Mucosa of descending colon (tissue), 3 donors: ENCODE results near the gene MAML3. TPM values are rescaled to one million over a fixed set of nuclear protein-coding genes. Genes with fewer than 3 reads are reported as not detected.
A peak's percentile ranks its signal among the peaks of the same experiment; 100 is the strongest.

Source experiments
- ATAC-seq: fragments of 200-7000 bp; cut with Tn5 transposase; one replicate; pipeline ENCODE4 v1.9.1; 2020; ENCODE audit warnings: mild to moderate bottlenecking, moderate library complexity
- DNase-seq, 3 donors: peaks; one replicate each; pipeline ENCODE4 v3.0.0-alpha.2; 2020
- H3K36me3 ChIP-seq: fragments of 200-600 bp; one replicate; pipeline ENCODE4 v1.8.0; 2021; ENCODE audit warnings: low read depth, mild to moderate bottlenecking
- H3K4me1 ChIP-seq: fragments of 200-600 bp; one replicate; pipeline ENCODE4 v1.8.0; 2021; ENCODE audit warnings: low read depth, mild to moderate bottlenecking
- H3K4me3 ChIP-seq: fragments of 200-600 bp; one replicate; pipeline ENCODE4 v1.8.0; 2021; ENCODE audit warnings: mild to moderate bottlenecking
- H3K9me3 ChIP-seq: fragments of 200-600 bp; one replicate; pipeline ENCODE4 v1.8.0; 2021; ENCODE audit warnings: mild to moderate bottlenecking
- intact Hi-C, 2 donors: fragments of 100-400 bp; cut with DNase I in 1 of 2; cut with micrococcal nuclease in 1 of 2; formaldehyde crosslinking; loops; one replicate each; pipeline versions ENCODE4 v1.11.0 to v1.11.1; 2022; cut with DNase I, micrococcal nuclease
- total RNA-seq, 3 donors: library from RNA; stranded (reverse); fragmentation: NEBNext Ultra II Directional in 2 of 3; extraction: Animal tissue kit (Norgen Biotek cat#: 25700) in 2 of 3; gene quantifications; one replicate each; pipeline versions ENCODE4 v1.2.1 to v1.2.4, GENCODE V29; 2021 to 2023
- TF ChIP-seq, protein P1 (sequence below): fragments of 200-600 bp; IDR thresholded peaks from one replicate; pipeline ENCODE4 v1.8.0; 2022; ENCODE audit warnings: antibody characterized with exemption, mild to moderate bottlenecking
- donor health status: DM: no; HTN: no; CAD: no; lungs with moderate emphysema.
- donor health status: DM: no; HTN: no; CAD: no.
- donor health status: DM: no; HTN: yes; CAD: no.

Gene MAML3
- total RNA-seq, 3 donors from 2014 or later, result 10.4 to 23.5 (median 14.8) TPM

- Histone ChIP-seq H3K4me3 (no peak overlapping the region), H3K36me3 (no peaks in the 10 kb centered on the region), H3K4me1 (peaks cover 1% of the 10 kb centered on the region), H3K9me3 (no peaks in the 10 kb centered on the region)
- TF ChIP-seq, protein P1, sequence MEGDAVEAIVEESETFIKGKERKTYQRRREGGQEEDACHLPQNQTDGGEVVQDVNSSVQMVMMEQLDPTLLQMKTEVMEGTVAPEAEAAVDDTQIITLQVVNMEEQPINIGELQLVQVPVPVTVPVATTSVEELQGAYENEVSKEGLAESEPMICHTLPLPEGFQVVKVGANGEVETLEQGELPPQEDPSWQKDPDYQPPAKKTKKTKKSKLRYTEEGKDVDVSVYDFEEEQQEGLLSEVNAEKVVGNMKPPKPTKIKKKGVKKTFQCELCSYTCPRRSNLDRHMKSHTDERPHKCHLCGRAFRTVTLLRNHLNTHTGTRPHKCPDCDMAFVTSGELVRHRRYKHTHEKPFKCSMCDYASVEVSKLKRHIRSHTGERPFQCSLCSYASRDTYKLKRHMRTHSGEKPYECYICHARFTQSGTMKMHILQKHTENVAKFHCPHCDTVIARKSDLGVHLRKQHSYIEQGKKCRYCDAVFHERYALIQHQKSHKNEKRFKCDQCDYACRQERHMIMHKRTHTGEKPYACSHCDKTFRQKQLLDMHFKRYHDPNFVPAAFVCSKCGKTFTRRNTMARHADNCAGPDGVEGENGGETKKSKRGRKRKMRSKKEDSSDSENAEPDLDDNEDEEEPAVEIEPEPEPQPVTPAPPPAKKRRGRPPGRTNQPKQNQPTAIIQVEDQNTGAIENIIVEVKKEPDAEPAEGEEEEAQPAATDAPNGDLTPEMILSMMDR, result no peak
- intact Hi-C loops, result no loop called here
- DNase-seq (no peak), ATAC-seq (no peak)
Observed at GRCh38 chr4:140054861-140055260, 99.1 kb downstream of the MAML3 start.

- intact Hi-C loops, result no loop called here
- no peak for DNase-seq
- no peaks in the 10 kb centered on the region for H3K9me3 ChIP-seq
- H3K36me3 ChIP-seq, result no peaks in the 10 kb centered on the region
- TF ChIP-seq, protein P1, result no peak
- ATAC-seq, result no peak
- no peak overlapping the region for H3K4me3 ChIP-seq
- peaks cover 12% of the 10 kb centered on the region for H3K4me1 ChIP-seq
Observed at GRCh38 chr4:140053185-140053584, 100.8 kb downstream of the MAML3 start.

DNA sequence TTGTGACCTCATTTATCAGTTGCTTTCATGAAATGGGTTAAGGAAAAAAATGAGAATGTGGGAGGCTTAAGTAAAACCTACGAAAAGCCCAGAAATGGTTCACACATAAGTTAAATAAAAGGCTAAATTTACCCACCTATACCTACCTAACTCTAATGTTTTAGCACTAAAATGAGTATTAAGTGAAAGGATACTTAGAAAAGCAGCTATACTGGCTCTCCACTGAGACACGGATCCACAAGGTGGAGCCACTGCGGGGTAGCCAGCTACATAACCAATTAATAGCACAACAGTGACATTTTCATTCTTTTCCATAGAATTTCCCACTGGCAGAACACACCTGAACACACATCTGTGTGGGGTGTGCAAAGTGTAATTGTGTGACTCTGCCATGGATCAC lies 101.9 kb downstream of the MAML3 start:
- no peaks in the 10 kb centered on the region for H3K36me3 ChIP-seq
- DNase-seq (peak in 2 of 3 donors; percentile 66 to 79), ATAC-seq (peak; percentile 25)
- intact Hi-C loops, result no loop called here
- H3K4me1 ChIP-seq, result peaks cover 12% of the 10 kb centered on the region
- H3K9me3 ChIP-seq, result no peaks in the 10 kb centered on the region
- TF ChIP-seq, protein P1, result no peak
- no peak overlapping the region for H3K4me3 ChIP-seq

DNA sequence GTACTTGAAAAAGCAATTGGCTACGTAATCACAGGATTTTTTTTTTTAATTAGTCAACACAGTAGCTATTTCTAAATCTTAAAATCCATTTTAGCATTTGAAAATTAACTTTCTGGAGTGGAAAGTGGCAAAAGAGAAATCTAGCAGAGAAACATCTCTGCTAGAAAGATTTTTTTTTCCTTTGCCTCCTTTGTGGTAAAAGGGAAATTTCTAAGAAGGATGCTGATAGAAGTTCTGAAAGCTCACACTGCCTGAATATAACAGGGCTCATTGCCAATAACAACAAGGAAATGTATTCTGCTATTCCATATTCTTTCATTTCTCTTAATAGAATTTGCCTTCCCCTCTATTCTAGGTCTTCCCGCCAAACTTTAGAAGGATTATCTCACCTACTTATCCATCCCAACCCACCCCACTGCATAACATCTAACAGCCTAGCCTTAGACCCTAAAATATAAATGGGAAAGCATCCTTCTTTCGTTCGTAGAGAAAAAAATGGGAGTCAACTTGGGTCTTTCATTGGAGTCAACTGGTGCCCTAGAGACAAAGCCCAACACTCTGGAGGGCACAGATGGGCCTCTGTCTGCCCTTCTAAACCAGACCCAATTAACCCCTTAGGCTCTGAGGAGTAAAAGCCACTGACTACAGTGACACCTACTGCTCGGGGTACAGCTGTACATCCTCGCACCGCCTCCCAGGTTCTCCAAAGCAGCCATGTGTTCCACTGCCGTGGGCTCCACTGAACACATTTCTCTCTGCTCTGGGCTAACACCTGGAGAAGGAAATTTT lies 103.9 kb downstream of the MAML3 start:
- DNase-seq (no peak), ATAC-seq (peak; percentile 32)
- Histone ChIP-seq H3K9me3 (no peaks in the 10 kb centered on the region), H3K36me3 (no peaks in the 10 kb centered on the region), H3K4me1 (peaks cover 12% of the 10 kb centered on the region), H3K4me3 (no peak overlapping the region)
- TF ChIP-seq, protein P1, result no peak
- intact Hi-C loops, result no loop called here

- H3K9me3 ChIP-seq, result no peaks in the 10 kb centered on the region
- peaks cover 12% of the 10 kb centered on the region for H3K4me1 ChIP-seq
- intact Hi-C loops, result no loop called here
- TF ChIP-seq, protein P1, result no peak
- ATAC-seq (peak; percentile 87), DNase-seq (peak; percentile 66 to 69 (median 67))
- no peak overlapping the region for H3K4me3 ChIP-seq
- no peaks in the 10 kb centered on the region for H3K36me3 ChIP-seq
Observed at GRCh38 chr4:140049024-140049848, 104.7 kb downstream of the MAML3 start.
